Measurements from ENCODE around the gene HOXC6. TPM values are rescaled to one million over a fixed set of nuclear protein-coding genes. Genes with fewer than 3 reads are reported as not detected.

The HOXC6 gene
- total and polyA plus RNA-seq, 9 of the 15 experiments (the other 6 are each of a cell fraction or from before 2014, with no cell fraction given) = 0.06 to 4.0 (median 1.4) TPM

GRCh38 chr12:54000116-54001114, 27.8 kb upstream of the HOXC6 start, which contains the start of gene HOXC9 (continued):
- TF ChIP-seq ATF3 (IDR thresholded peaks at IDR 0.05) (no peak), ATF3 (CRISPR knock-in tag; conservative IDR thresholded peaks at IDR 0.05) (peak; percentile 26; the same call in 1 of the 2 replicates), ZNF3 (CRISPR knock-in tag; IDR thresholded peaks at IDR 0.05) (no peak), ZNF224 (CRISPR knock-in tag; IDR thresholded peaks at IDR 0.05) (peak; percentile 54; the same call in 1 of the 2 replicates), ZNF830 (CRISPR knock-in tag; IDR thresholded peaks at IDR 0.05) (peak; percentile 86; the same call in 1 of the 2 replicates), POLR3G (IDR thresholded peaks at IDR 0.05; ENCODE audit: extremely low read depth, insufficient read length, insufficient replicate concordance) (no peak), SMAD4 (CRISPR knock-in tag; conservative IDR thresholded peaks at IDR 0.05) (peak; percentile 62), CCNT2 (IDR thresholded peaks at IDR 0.05; ENCODE audit: borderline replicate concordance, extremely low read depth, insufficient read length, low read depth, low read length) (peak; percentile 60), DLX4 (CRISPR knock-in tag; IDR thresholded peaks at IDR 0.05) (no peak), HDAC1 (IDR thresholded peaks at IDR 0.05) (peak in 1 of 2 experiments; percentile 39; a peak in 1 of 4 replicates), JUND (IDR thresholded peaks at IDR 0.05; ENCODE audit: borderline replicate concordance, low read depth, low read length) (no peak), JUND (tag; IDR thresholded peaks at IDR 0.05; ENCODE audit: borderline replicate concordance, low read depth, low read length) (no peak), DDX20 (tag; IDR thresholded peaks at IDR 0.05; ENCODE audit: low read depth) (no peak), CXXC5 (CRISPR knock-in tag; IDR thresholded peaks at IDR 0.05) (peak; percentile 78), RBM34 (IDR thresholded peaks at IDR 0.05; ENCODE audit: borderline replicate concordance, insufficient read depth, low read length) (0 out of 2 replicates have a peak, but pooled peaks have one; percentile 55), PHB2 (IDR thresholded peaks at IDR 0.05; ENCODE audit: low read depth) (no peak), NFRKB (IDR thresholded peaks at IDR 0.05; ENCODE audit: low read depth) (peak; percentile 81; the same call in 1 of the 2 replicates), ZNF133 (CRISPR knock-in tag; IDR thresholded peaks at IDR 0.05) (no peak), TAF7 (tag; IDR thresholded peaks at IDR 0.05) (peak; percentile 52; the same call in 1 of the 2 replicates), ZFX (CRISPR knock-in tag; IDR thresholded peaks at IDR 0.05) (peak; percentile 96), NR2C2 (CRISPR knock-in tag; IDR thresholded peaks at IDR 0.05) (peak; percentile 51; the same call in 1 of the 2 replicates), NR2C2 (tag; IDR thresholded peaks at IDR 0.05) (0 out of 2 replicates have a peak, but pooled peaks have one; percentile 37), ZNF431 (CRISPR knock-in tag; IDR thresholded peaks at IDR 0.05) (peak; percentile 66; the same call in 1 of the 2 replicates), BRD4 (IDR thresholded peaks at IDR 0.05) (0 out of 2 replicates have a peak, but pooled peaks have one; percentile 69), MTA3 (IDR thresholded peaks at IDR 0.05; ENCODE audit: borderline replicate concordance) (0 out of 2 replicates have a peak, but pooled peaks have one; percentile 66), FOXA3 (CRISPR knock-in tag; conservative IDR thresholded peaks at IDR 0.05 in 1 of 2, IDR thresholded peaks at IDR 0.05 in 1 of 2) (peak; percentile 3 to 18; a peak in 1 of 4 replicates), POLR2AphosphoS5 (IDR thresholded peaks at IDR 0.05; ENCODE audit: control insufficient read depth, insufficient read depth, low read depth, low read length) (peak; percentile 16; the same call in 1 of the 2 replicates)
